Bone marrow (tissue), 2 donors: ENCODE results near the gene RALGPS1.

ENCODE experiments used
- DNase-seq, 2 donors: peaks; one replicate each; lab custom pipeline; 2025; lab: John Stamatoyannopoulos, UW

Gene RALGPS1

GRCh38 chr9:127205952-127206351, 291.4 kb downstream of the RALGPS1 start:
- no peak for DNase-seq

- DNase-seq: no peak
Measured at GRCh38 chr9:127206666-127207065, 292.1 kb downstream of the RALGPS1 start.

DNA sequence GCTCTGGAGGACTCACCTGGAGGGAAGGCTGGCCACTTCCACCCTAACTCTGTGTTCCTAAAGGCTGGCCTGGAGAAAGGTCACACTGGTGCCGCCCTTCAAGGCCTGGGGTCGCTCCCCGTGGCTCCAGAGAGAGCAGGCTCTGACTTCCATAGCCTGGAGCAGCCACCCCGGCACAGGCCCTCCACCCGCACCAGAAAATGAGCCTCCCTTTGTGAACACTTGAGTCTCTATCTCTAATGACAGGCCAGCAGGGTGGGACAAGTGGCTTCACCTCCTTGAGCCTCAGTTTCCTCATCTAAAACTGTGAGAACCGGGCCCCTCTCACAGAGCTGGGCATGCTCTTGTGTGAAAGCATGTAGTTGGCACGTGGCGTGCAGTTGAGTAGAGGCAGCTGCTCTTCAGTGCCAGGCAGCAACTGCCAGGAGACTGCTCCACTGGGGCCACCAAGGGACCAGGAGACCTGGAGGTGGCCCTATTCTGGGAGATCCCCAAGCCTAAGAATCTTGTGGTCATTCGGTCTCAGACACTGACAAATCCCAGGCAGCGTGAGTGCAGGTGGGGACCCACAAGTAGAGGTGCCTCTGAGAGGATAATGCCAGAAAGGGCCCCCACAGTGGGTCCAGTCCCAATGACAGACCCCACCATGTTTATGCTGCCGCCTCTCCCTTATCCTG, 293.3 kb downstream of the RALGPS1 start:
- DNase-seq: no peak

GRCh38 chr9:127208416-127208815, 293.8 kb downstream of the RALGPS1 start:
- no peak for DNase-seq

DNA sequence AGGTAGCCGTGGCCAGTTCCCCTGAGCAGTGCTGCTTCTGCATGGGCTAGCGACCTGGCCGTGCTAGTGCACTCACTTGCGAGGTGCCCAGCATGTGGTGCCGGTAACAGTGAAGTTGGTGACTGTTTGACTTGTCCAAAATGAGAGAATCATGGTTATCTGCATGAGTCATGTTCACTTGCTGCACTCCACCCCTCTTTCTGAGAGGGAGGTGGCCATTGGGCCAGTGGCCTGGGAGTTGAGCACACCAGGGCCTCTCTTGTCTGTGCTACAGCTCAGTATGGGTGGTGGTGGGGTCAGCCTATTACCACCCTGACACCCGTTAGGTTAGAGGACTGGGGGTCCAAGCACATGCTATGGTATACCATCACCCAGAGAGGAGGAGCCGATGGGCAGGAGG, 294.6 kb downstream of the RALGPS1 start:
- DNase-seq: no peak

GRCh38 chr9:127209948-127210640, 295.5 kb downstream of the RALGPS1 start:
- no peak for DNase-seq

DNA sequence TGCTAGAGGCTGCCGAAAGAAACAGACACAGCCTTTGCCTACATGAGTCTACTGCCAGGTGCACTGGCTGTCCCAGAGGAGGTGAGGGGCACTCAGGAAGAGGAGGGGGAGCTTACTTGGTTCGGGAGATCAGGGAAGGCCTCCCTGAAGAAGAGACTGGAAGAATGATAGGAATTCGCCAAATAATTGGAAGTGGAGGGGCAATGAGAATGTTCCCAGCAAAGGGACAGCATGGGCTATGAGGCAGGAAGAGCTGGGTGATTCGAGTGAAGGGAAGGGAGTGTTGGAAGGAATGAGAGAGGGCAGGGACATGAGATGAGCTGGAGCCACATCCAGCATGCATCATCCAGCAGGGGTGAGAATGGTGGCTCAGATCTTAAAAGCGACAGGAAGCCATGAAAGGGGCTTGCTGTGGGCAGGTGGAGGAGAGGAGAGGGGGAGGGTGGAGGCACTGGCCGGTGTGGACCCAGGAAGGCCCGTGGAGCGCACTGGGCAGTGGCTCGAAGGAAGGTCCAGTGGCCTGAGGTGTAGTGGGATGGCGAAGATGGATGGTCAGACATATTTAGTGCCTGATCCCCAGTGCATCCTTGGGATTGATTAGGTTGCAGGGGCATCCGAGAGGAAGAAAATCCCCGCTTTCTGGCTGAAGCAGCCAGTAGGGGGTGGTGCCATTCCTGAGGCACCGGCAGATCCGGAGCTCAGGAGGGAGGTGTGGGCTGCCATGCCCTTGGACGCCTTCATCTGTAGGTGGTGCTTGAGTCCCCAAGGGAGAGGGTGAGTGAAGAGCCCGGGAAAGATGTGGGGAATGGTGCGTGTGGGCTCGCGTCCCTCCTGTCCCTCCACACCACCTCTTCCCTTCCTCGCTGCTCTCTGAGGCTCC, 296.5 kb downstream of the RALGPS1 start:
- DNase-seq: no peak

DNA sequence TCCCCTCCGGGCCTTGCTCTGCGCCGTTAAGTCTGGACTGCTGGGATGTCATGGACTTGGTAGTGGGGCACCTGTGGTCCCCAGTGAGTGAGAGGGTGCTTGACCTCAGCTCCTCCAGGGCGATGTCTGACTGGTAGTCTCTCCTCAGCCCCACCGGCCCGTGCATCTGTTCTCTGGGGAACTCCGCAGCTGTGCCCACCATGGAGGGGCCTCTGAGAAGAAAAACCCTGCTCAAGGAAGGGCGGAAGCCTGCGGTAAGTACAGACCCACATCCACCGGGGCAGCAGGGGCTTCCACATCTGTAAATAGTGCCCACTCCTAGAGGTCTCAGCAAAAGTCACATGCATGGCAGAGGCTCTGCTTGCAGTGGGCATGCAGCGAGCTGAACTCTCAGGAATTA, 297.4 kb downstream of the RALGPS1 start:
- DNase-seq: no peak

DNA sequence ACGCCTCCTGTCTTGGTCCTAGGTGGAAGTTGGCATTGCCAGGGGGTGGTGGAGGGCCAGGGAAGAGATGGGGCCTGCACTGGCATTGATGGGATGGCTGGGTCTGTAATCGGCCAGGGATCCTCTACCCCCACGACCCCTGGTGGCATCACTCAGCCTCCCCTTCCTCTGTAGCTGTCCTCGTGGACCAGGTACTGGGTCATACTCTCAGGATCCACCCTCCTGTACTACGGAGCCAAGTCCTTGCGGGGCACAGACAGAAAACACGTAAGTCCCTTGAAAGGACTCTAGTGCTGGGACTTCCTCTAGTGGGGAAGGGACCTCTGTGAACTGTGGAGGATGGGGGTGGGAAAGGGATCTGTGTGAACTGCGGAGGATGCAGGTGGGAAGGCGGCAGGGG, 297.9 kb downstream of the RALGPS1 start:
- no peak for DNase-seq

- no peak for DNase-seq
Measured at GRCh38 chr9:127213859-127214258, 299.3 kb downstream of the RALGPS1 start.

DNA sequence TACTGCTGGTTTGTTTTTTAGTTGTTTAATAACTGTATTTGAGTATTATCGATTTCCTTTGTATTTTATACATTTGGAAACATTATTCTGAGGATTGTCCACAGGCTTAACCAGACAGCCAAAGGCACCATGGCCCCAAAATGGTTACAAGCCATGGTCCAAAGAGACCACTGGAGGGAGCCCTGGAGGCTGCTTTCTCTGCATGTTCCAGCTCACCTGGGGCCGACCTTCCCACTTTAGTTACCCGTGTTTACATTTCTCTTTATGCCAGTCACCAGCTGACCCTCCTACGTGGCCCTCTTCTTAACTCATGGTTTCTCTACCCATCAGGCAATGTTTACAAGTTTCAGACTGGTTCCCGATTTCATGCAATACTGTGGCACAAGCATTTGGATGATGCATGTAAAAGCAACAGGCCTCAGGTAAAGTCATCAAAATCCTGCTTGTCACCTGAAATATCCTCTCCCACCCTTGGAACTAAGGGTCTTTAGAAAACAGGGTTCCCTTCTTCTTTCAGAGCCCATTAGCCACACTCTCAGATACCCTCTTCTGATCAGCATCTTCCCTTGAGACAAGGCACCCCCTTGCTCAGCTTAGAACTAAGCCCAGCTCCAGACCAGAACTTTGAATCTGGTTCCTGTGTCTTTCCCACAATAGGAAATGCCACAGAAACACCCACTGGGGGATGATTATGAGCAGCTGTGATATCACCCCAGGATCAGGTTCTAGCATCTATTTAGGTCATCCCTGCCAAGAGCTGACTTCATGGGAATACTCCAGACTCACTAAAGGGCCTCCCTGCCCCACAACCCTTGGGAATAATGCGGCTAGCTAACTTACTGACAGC, 300.1 kb downstream of the RALGPS1 start:
- no peak for DNase-seq

DNA sequence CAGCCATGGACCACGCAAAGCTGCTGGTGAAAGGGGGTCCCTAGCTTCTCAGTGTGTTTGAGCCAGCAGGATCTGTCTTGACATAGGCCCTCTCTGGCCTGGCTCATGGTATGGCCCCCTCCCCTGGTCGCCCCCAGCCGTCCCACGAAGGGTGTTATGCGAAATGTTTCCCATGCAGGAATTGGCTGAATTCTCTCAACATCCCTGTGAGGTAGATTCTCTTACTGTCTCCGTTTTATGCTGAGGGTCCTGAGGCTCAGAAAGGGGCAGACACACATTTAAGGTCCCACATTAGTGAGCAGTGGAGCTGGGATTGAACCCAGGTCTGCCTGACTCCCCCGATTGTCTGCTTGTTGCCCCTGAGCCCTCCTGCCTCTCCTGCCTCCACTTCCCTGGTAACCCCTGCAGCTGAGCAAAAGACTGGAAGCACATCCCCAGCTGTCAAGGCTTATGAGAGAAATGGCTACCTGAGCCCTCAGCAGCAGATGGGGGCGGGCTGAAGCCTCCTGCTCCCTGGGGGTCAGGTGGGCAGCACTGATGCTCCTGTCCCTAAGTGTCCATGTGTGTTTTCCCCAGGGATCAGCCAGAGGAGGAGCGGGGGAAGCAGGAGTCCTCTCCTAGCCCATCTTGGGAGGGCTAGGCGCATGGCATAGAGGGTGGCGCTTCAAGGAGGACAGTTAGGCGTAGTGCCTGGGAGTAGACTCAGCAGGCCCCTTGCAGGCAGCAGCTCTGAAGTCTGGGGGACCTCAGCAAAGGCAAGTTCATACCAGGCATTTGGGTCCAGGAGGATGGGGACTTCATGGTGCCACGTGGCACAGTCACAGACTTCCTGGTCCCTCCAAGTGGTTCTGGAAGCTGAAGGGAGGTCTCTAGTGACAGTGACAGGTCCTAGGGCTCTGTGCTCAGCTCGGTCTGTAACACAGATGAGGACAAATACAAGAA, 301.0 kb downstream of the RALGPS1 start:
- no peak for DNase-seq

DNA sequence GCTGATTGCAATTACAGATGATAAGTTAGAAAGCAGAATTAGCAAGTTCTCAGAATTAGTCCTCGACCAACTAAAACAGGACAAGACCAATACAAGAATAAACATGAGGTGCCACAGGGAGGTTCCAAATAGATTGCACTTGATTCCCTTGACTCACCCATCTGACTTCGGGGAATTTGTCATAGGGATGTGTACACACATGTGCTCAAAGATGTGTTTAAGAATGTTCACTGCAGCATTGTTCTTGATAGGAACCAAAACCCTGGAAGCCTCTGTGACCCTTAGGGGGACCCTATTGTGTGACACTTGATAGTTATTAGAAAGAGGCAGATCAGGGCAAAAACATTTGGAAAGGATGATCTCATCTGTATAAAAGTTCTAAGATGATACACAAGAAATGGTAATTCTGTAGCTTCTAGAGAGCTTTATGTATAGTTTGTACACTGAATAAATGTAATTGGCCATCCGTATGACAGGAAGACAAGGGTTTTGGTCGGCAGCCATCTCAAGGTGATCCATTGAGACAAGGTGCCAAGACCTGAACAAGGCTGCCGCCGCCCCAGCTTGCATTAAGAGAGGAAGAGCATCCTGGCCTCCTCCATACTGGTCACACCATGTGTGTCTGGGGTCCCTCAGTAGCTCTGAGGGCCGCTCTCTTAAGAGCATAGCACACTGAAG, 301.8 kb downstream of the RALGPS1 start:
- no peak for DNase-seq

GRCh38 chr9:127216888-127217217, 302.3 kb downstream of the RALGPS1 start:
- no peak for DNase-seq

DNA sequence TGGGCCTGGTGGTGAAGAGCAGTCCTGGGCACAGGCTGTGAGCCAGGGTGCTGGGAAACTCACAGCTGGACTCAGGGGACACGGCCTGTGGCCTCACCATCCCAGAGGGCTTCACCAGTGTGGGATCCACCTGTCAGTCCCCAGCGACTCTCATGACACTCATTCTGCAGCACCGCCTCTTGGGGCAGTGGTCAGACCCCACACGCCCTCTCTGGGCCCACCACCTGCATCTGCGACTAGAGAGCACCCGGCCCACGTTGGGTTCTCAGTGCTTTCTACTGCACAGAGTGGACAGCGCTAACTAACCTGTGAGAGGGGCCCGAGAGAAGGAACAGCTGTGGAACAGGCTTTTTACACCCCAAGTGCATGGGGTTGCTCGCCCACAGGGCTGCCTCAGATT, 304.2 kb downstream of the RALGPS1 start:
- no peak for DNase-seq

DNA sequence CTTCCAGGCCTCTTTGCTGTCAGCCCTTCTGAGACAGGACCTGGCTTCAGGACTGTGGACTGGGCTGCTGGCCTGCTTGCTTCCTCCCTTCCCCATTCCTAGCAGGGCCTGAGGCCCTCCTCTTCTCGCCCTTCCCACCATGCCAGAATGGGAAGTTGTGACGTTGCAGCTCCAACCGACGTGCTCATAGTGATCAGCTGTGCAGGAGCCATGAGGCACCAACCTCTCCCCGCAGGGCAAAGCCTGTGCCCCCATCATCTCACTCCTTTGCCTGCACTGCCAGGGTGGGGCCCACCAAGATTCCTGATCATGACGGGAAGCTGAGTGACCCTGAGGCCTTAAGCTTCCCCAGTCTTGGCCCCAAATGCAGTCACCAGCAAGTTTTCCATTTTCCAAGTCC, 304.9 kb downstream of the RALGPS1 start:
- no peak for DNase-seq

DNA sequence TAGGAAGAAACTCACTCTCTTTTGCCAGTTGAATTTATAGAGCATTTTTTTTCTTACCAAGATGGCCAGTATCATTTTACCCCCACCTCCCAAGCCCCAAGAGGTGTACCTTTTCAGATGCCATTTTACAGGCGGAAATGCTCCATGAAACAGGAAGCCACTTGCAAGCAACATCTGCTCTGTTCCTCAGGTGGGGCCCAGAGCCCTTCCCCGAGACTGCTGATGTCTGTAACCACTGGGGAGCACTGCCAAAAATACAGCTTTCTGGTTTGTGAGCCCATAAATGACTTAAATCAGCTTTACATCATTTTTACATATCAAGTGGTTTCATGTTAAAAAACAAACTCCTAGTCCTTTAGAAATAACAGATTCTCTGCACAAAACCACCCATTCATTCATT, 307.1 kb downstream of the RALGPS1 start:
- DNase-seq: no peak

DNA sequence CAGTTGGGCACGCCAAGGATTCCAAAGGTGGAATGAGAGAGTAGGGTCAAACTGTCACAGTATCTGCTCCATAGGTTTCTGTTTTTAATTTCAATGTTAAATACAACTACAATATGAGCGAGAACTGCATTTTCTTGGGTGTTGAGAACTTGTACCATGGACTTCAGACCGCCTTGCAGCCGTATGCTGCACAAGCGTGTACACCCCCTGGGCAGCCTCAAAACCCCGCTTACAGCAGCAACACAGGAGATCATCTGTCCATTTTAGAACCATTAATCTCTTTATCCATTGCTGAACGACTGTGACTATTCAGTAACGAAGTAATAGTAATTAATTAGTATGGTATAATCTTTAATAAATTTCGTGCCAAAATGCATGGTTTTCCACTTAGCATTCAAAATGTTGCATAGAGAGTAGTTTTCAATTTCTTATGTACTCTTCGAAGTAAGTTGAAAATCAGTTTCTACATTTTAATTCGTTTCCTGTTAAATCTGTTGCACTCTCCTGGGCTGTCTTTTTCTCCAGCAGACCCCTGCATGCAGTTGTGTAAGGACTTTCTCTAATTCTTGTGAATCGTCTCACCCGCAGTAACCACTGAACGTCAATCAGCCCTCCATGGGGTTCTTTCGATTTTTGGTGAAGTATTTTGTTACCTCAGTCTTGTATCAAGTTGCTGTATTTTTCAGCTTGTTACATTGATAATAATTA, 308.0 kb downstream of the RALGPS1 start:
- DNase-seq: no peak

DNA sequence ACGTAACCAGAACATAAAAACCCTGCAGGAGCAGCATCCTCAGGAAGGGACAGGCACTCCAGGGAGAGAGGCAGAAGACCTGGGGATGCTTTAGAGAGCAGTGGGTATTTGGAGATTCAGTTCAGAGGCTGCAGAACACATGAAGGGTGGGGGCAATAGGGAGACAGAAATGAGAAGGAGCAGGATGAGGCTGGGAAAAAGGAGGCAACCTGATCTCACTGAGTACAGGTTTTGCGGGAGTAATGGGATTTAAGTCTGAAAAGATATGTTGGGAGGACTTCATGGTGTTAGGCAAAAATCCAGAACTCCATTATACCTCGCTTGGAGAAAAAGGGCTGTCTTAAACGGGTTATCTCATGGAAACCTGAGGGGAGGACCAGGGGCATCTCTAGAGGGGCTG, 308.7 kb downstream of the RALGPS1 start:
- DNase-seq: no peak

GRCh38 chr9:127223810-127224177, 309.2 kb downstream of the RALGPS1 start:
- no peak for DNase-seq
